Left forelimb (tissue), 1 donor: ENCODE results near the gene DLEC1.

Experiments used
- DNase-seq: peaks from one replicate; pipeline ENCODE4 v3.0.0-alpha.2; 2018; ENCODE audit warnings: low spot score

DLEC1 gene

DNA sequence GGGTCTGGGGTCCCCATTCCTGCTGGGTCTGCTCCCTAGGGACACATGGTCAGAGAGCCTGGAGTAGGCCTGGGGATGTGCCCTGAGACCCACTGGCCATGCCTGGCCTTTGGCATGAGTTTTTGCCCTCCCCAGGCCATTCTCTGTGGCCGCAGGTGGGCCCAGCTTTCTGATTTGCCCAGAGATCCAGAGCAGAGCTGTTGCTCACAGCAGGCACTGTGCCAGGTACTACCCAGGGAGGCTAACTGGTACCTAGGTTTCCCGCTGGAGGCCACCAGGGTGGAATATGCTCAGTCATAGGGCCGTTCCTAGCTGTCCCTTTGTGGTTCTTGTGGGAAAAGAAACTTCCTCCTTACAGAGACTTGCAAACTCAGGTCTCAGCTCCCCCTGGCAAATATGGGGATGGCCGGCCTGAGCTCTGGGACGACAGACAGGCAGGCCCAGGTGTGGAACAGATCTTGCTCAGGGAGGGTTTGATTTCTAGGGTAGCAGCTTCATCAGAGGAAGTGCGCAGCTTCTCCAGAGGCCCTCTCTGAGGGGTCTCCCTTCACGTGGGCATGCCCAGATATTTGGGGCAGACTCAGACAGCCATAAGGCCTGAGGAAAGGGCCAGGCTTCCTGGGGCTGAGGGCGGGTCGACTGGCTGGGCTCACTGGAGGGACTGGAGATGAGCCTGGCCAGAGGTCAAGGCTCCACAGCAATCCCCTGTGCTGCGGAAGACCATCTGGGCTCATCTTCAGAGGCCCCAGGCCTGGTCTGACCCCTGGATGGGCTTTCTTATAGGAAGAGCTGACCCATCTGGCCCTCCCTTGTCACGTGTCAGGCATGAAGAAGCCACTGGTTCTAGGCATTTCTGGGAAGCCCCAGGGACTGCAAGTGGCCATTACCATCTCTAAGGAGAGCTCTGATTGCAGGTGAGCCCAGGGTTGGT lies 69.9 kb downstream of the DLEC1 start:
- peak; percentile 54 for DNase-seq

DNA sequence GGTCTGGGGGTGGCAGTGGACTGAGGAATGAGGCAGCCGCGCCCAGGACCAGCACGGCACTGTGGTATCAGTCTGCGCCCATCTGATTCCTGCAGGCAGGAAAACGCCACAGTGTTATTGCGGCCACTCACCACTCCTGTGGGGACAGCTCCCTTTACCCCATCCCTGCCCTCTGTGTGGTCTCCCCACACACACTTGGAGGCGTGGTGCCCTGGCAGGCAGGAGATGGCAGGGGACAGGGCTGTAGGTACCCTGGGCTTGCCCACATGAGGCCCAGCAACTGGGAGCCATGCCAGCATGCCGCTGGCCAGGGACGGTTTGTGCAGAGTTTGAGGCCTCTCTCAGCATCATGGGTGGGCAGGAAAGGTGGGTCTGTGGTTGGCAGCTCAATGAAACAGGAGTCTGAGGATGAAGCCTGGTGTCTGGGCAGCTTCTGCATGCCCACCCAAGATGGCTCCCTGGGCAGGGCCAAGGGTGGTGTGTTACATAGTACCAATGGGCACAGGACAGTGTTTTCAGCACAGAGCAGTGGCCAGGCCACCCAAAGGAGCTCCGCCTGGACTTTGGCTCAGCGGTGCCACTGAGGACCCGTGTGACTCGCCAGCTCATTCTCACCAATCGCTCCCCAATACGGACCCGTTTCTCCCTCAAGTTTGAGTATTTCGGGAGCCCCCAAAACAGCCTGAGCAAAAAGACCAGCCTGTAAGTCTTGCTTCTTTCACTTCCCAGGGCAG lies 70.7 kb downstream of the DLEC1 start:
- peak; percentile 53 for DNase-seq

DNA sequence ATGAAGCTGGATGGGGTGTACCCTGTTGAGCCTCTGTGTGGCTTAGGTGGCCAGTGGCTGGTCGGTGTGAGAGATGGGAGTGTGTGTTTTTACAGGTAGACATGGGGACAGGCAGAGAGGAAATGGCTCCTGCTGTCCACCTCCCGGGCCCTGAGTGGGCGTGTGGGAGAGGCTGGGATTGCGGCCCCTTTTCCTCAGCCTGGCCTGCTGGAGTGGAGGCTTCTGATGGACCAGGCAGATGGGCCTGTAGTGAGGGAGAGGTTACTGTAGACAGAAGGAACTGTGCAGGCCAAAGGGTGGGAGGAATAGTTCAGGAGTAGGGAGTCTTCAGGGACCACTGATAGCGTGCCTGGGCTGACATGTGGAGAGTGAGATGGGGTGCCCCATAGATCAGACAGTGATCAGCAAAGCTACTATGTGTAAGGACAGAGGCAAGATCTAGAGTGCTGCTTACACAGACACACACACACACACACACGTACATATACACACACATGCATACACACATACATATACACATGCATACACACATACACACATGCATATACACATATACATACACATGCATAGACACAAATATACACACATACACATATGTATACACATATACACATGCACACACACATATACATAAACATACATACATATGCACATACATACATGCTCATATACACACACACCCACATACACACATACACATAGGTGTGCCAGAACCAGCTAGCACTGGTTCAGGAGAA lies 71.5 kb downstream of the DLEC1 start:
- peak; percentile 31 for DNase-seq

GRCh38 chr3:38111201-38111600 lies 72.2 kb downstream of the DLEC1 start:
- peak; percentile 40 for DNase-seq

- DNase-seq = peak; percentile 38
These were observed 72.8 kb downstream of the DLEC1 start for GRCh38 chr3:38111696-38112377.

- DNase-seq = peak; percentile 45
These were observed 73.4 kb downstream of the DLEC1 start for GRCh38 chr3:38112378-38112761.

DNA sequence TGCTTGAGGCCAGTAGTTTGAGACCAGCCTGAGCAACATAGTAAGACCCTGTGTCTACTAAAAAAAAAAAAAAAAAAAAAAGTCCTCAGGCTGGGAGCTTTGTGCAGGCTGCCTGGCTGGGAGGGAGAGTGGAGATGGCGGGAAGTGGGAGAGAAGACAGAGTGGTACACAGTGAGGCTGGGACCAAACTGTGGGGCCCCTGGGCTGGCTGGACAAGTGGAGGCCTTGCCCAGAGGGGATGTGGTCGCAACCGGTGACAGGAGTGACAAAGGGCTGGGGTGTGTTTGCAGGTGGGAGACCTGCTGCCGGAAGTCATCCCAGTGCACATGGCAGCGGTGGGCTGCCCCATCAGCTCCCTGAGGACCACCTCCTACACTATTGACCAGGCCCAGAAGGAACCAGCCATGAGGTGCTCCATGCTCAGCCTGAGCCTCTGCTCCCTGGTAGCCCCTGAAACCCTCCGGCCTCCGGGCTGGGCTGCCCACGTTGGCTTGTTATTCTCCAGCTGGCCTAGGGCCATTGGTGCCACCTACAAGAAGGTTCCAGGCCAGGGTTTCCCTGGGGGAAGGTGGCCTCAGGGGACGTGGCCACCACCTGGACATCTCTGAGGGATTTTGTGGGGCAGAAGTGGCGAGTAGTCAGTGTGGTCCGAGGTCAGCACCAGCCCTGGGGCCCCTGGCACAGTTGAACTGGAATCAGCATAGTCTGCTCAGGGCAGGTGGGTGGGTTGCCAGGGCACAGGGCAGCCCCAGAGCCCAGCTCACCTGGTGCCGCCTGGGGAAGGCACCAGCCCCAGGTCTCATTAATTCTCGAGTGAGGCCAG lies 75.3 kb downstream of the DLEC1 start:
- peak; percentile 41 for DNase-seq

GRCh38 chr3:38114875-38115644 lies 76.1 kb downstream of the DLEC1 start:
- DNase-seq = peak; percentile 47

GRCh38 chr3:38115645-38116427 lies 76.8 kb downstream of the DLEC1 start:
- no peak for DNase-seq

- DNase-seq = peak; percentile 63
These were observed 77.6 kb downstream of the DLEC1 start for GRCh38 chr3:38116471-38117162.

GRCh38 chr3:38117163-38117716 lies 78.2 kb downstream of the DLEC1 start:
- no peak for DNase-seq

- DNase-seq = no peak
These were observed 78.9 kb downstream of the DLEC1 start for GRCh38 chr3:38117748-38118420.

GRCh38 chr3:38118421-38119247 lies 79.6 kb downstream of the DLEC1 start:
- DNase-seq = no peak

- no peak for DNase-seq
These were observed 80.2 kb downstream of the DLEC1 start for GRCh38 chr3:38119248-38119544.

DNA sequence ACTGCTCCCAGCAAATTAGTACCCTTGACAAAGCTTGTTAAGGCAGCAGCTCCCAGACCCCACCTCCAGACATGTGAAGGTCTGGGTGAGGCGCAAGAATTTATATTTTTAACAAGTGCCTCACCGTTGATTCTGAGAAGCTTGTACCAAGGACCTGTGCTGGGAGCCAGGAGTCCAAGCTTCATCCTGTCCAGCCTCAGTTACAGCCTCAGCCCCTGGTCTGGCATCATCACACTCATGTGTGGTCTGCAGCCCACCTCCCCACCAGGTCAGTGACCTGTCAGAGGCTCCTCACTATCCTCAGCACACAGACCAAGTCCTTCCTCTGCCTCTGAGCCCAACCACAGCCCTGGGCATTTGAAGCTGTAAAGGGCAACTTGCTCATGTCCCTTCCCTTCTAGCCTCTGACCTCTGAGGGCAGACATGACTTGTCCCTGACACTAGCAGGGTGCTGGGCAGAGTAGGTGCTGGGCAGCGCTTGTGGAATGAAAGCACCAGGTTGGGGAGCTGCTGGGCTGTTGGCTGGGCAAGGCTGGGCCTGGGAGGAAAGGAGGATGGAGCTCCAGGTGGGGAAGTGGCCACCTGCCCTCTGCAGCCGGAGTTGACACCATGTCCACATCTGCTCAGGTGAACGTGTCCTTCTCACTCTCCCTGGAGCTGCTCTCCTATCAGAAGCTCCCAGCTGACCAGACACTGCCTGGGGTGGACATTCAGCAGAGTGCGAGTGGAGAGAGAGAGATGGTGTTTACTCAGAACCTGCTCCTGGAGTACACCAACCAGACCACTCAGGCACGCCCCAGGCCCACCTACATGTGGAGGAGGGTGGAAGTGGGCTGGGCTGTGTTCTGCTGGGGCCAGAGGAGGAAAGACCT lies 81.0 kb downstream of the DLEC1 start:
- DNase-seq = peak; percentile 53
